Measurements from ENCODE around the gene AIDA.
"Not testable (repeated sequence)": the region's sequence is repeated elsewhere in the genome, so short reads cannot be mapped to it uniquely, and the experiment has no call there.

- not testable (repeated sequence) for TF ChIP-seq CTCF (conservative IDR thresholded peaks at IDR 0.05); ZFX (IDR thresholded peaks at IDR 0.05)
Observed at GRCh38 chr1:222668184-222668583, 44.1 kb downstream of the AIDA start.
